ENCODE results near the gene MVB12B.

GRCh38 chr9:126296687-126297086 lies 29.9 kb upstream of the MVB12B start:
- no peak for TF ChIP-seq CTCF (IDR thresholded peaks at IDR 0.05)
- TF ChIP-seq POLR2A (IDR thresholded peaks at IDR 0.05), result no peak

Measured in testis (tissue), 2 donors.